ENCODE measurements around the gene GTF3A.

GRCh38 chr13:27398360-27398759, 26.1 kb upstream of the GTF3A start:
- no peak for TF ChIP-seq POLR2A (IDR thresholded peaks at IDR 0.05; ENCODE audit: low read depth, low read length)
- no peak for TF ChIP-seq USF2 (IDR thresholded peaks at IDR 0.05; ENCODE audit: low read depth, low read length)
- no peak for TF ChIP-seq CTCF (conservative IDR thresholded peaks at IDR 0.05; ENCODE audit: low read depth, low read length)
- no peak for TF ChIP-seq MXI1 (IDR thresholded peaks at IDR 0.05; ENCODE audit: borderline replicate concordance, low read depth, low read length)
- TF ChIP-seq MAZ (IDR thresholded peaks at IDR 0.05; ENCODE audit: borderline replicate concordance, low read depth, low read length): no peak
- no peak for TF ChIP-seq FOS (IDR thresholded peaks at IDR 0.05; ENCODE audit: low read depth, low read length)
- TF ChIP-seq SMC3 (IDR thresholded peaks at IDR 0.05; ENCODE audit: low read depth, low read length): no peak

Data from IMR-90 (cell line).